ENCODE data around the gene KERA.

KERA gene

GRCh38 chr12:91003737-91004136, 54.1 kb downstream of the KERA start:
- no peak for ATAC-seq
- DNase-seq = no peak
- Mint-ChIP-seq H3K4me1 (peaks cover 18% of the 10 kb centered on the region), H3K9me3 (no peaks in the 10 kb centered on the region), H3K27ac (no peak overlapping the region), H3K4me3 (no peak overlapping the region), H3K27me3 (peaks cover 26% of the 10 kb centered on the region)

GRCh38 chr12:91001306-91001705, 56.5 kb downstream of the KERA start:
- no peak overlapping the region for H3K27ac Mint-ChIP-seq
- no peak for ATAC-seq
- peaks cover 14% of the 10 kb centered on the region for H3K27me3 Mint-ChIP-seq
- no peak overlapping the region for H3K4me3 Mint-ChIP-seq
- H3K4me1 Mint-ChIP-seq = no peaks in the 10 kb centered on the region
- no peak for DNase-seq
- no peaks in the 10 kb centered on the region for H3K9me3 Mint-ChIP-seq

All from stimulated activated naive CD8-positive, alpha-beta T cell treated with anti-CD3 and anti-CD28 coated beads, Interleukin-15, amount 100 ng/mL, for 72 hours (primary cell).